Subcutaneous abdominal adipose tissue (tissue), 5 donors: ENCODE data around the gene GSTA4.

ENCODE experiments used
- H3K27ac ChIP-seq: one replicate; pipeline ENCODE4 v1.7.0; 2013; ENCODE audit warnings: low read depth, mild to moderate bottlenecking, inconsistent platforms, low read length, moderate library complexity
- H3K27me3 ChIP-seq, 5 donors: one replicate each; pipeline ENCODE4 v1.7.0; 2013; ENCODE audit warnings: low read length in 5 of 5, inconsistent platforms in 1 of 5; ENCODE audit not compliant: control insufficient read depth in 5 of 5, insufficient read depth in 4 of 5
- H3K36me3 ChIP-seq, 5 donors: one replicate each; pipeline ENCODE4 v1.7.0; 2013; ENCODE audit warnings: low read length in 5 of 5; ENCODE audit not compliant: control insufficient read depth in 5 of 5, insufficient read depth in 5 of 5
- H3K4me1 ChIP-seq, 5 donors: one replicate each; pipeline ENCODE4 v1.7.0; 2013; ENCODE audit warnings: low read length in 5 of 5, mild to moderate bottlenecking in 3 of 5, moderate library complexity in 1 of 5; ENCODE audit not compliant: control insufficient read depth in 5 of 5, insufficient read depth in 5 of 5
- H3K4me3 ChIP-seq, 5 donors: one replicate each; pipeline ENCODE4 v1.7.0; 2013; ENCODE audit warnings: low read length in 5 of 5, low read depth in 1 of 5
- H3K9ac ChIP-seq, 5 donors: one replicate each; pipeline ENCODE4 v1.7.0; 2013; ENCODE audit warnings: low read length in 5 of 5, mild to moderate bottlenecking in 4 of 5, moderate library complexity in 3 of 5
- H3K9me3 ChIP-seq, 5 donors: one replicate each; pipeline ENCODE4 v1.7.0; 2013; ENCODE audit warnings: low read length in 5 of 5; ENCODE audit not compliant: control insufficient read depth in 5 of 5
- donor health status: healthy.
- donor health status: healthy.
- donor health status: healthy.
- donor health status: healthy.
- donor health status: healthy.

GSTA4 gene

GRCh38 chr6:52982680-52983079, 12.4 kb downstream of the GSTA4 start:
- Histone ChIP-seq H3K27me3 (no peaks in the 10 kb centered on the region), H3K36me3 (peaks cover 32 to 46% (median 36%) of the 10 kb centered on the region in 5 donors)

DNA sequence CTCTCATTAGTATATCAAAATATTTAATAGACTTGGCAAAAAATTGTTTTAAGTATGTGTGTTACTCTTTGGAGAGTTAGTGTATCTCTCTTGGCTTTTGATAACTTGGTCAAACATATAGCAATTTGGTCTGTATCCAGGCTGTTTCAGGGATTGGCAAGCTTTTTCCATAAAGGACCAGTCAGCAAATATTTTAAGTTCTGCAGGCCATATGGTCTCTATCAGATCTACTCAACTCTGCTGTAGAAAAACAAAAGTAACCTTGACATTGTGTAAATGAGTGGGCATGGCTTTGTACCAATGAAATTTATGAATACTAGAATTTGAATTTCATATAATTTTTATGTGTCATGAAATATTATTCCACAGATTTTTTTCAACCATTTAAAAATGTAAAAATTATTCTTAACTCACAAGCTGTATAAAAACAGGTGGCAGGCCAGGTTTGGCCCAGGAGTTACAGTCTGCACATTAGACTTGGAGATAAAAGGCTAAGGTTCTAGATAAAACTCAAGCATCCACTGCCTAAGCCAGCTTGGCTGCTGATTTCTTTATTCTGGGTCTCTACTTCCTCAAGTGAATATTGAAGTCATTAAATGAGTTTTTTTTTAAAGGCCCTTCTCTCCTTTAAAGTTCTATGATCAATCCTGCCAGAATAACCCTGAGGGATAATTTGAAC, 13.7 kb downstream of the GSTA4 start:
- no peak overlapping the region for H3K4me3 ChIP-seq
- peaks cover 32 to 41% (median 34%) of the 10 kb centered on the region in 5 donors for H3K36me3 ChIP-seq
- H3K4me1 ChIP-seq, result peaks cover 0 to 2% (median 0%) of the 10 kb centered on the region in 5 donors
- H3K27me3 ChIP-seq, result no peaks in the 10 kb centered on the region
- no peak overlapping the region for H3K27ac ChIP-seq
- H3K9ac ChIP-seq, result no peak overlapping the region
- no peaks in the 10 kb centered on the region for H3K9me3 ChIP-seq

More at GRCh38 chr6:52982680-52983079, 12.4 kb downstream of the GSTA4 start:
- Histone ChIP-seq H3K4me1 (no peaks in the 10 kb centered on the region), H3K4me3 (no peak overlapping the region), H3K9me3 (no peaks in the 10 kb centered on the region), H3K27ac (no peak overlapping the region), H3K9ac (no peak overlapping the region)

GRCh38 chr6:52976591-52977035, 18.5 kb downstream of the GSTA4 start:
- no peak overlapping the region for H3K4me3 ChIP-seq
- no peaks in the 10 kb centered on the region for H3K27me3 ChIP-seq
- no peaks in the 10 kb centered on the region for H3K9me3 ChIP-seq
- H3K27ac ChIP-seq, result no peak overlapping the region
- peaks cover 0 to 2% (median 0%) of the 10 kb centered on the region in 5 donors for H3K4me1 ChIP-seq
- no peak overlapping the region for H3K9ac ChIP-seq
- peaks cover 0 to 7% (median 4%) of the 10 kb centered on the region in 5 donors for H3K36me3 ChIP-seq

GRCh38 chr6:52976149-52976548, 18.9 kb downstream of the GSTA4 start:
- Histone ChIP-seq H3K27ac (no peak overlapping the region), H3K4me3 (no peak overlapping the region)

DNA sequence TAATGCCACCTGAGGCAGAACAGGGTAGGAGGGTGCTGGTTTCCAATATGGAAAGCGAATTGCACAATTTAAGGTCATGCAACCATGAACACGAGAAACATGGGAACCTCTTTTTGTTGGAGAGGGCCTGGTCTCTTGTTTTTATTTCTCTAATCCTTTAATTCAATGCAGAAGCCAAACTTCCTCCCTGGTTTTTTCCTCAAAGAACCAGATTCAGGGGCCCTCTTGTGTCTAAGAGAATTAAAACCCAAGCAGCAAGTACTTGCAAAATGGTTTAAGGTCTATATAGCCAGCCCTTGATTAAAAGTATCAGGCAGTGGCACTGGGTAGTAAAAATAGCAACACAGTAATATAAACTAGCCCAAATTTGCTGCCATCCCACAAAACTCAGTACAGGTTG, 19.5 kb downstream of the GSTA4 start:
- H3K27me3 ChIP-seq, result no peaks in the 10 kb centered on the region
- no peaks in the 10 kb centered on the region for H3K9me3 ChIP-seq
- H3K36me3 ChIP-seq, result peaks cover 0 to 6% (median 3%) of the 10 kb centered on the region in 5 donors
- peaks cover 0 to 2% (median 0%) of the 10 kb centered on the region in 5 donors for H3K4me1 ChIP-seq
- H3K27ac ChIP-seq, result no peak overlapping the region
- H3K4me3 ChIP-seq, result no peak overlapping the region
- no peak overlapping the region for H3K9ac ChIP-seq

More at GRCh38 chr6:52976149-52976548, 18.9 kb downstream of the GSTA4 start:
- H3K36me3 ChIP-seq, result peaks cover 0 to 6% (median 4%) of the 10 kb centered on the region in 5 donors
- H3K27me3 ChIP-seq, result no peaks in the 10 kb centered on the region
- H3K9me3 ChIP-seq, result no peaks in the 10 kb centered on the region
- H3K4me1 ChIP-seq, result peaks cover 0 to 2% (median 0%) of the 10 kb centered on the region in 5 donors
- H3K9ac ChIP-seq, result no peak overlapping the region

- Histone ChIP-seq H3K9me3 (no peaks in the 10 kb centered on the region), H3K27me3 (no peaks in the 10 kb centered on the region), H3K4me3 (no peak overlapping the region), H3K27ac (no peak overlapping the region), H3K36me3 (peaks cover 0 to 2% (median 1%) of the 10 kb centered on the region in 5 donors), H3K4me1 (peaks cover 0 to 2% (median 0%) of the 10 kb centered on the region in 5 donors), H3K9ac (no peak overlapping the region)
Measured at GRCh38 chr6:52972989-52973388, 22.1 kb downstream of the GSTA4 start.

- H3K27ac ChIP-seq, result no peak overlapping the region
- no peak overlapping the region for H3K9ac ChIP-seq
- peaks cover 0 to 3% (median 0%) of the 10 kb centered on the region in 5 donors for H3K27me3 ChIP-seq
- H3K4me3 ChIP-seq, result no peak overlapping the region
- no peaks in the 10 kb centered on the region for H3K9me3 ChIP-seq
- no peaks in the 10 kb centered on the region for H3K36me3 ChIP-seq
- no peaks in the 10 kb centered on the region for H3K4me1 ChIP-seq
Measured at GRCh38 chr6:52969359-52969758, 25.7 kb downstream of the GSTA4 start.

DNA sequence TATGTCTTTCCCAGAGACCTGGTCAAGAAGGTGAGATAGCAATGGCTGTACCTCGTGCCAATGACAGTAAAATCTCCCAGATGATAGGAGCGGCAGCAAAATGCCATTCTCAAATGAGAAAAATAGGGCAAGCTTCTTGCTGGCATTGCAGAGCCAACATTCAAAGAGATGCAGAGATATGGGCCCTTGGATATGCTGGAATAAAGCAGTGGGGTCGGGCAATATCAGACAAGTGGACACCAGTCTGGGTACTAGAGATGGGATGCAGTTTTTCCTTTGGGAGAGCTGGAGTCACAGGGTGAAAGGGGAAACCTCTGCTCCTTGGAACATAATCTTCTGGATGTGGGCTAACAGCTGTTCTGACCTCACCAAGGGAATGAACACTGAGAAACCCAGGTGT, 29.0 kb downstream of the GSTA4 start:
- Histone ChIP-seq H3K9ac (no peak overlapping the region), H3K27me3 (peaks cover 0 to 3% (median 0%) of the 10 kb centered on the region in 5 donors), H3K27ac (no peak overlapping the region), H3K4me3 (no peak overlapping the region), H3K9me3 (peaks cover 0 to 5% (median 0%) of the 10 kb centered on the region in 5 donors), H3K36me3 (no peaks in the 10 kb centered on the region), H3K4me1 (no peaks in the 10 kb centered on the region)

GRCh38 chr6:52965380-52965779, 29.7 kb downstream of the GSTA4 start:
- H3K27ac ChIP-seq, result no peak overlapping the region
- peaks cover 0 to 3% (median 0%) of the 10 kb centered on the region in 5 donors for H3K27me3 ChIP-seq
- no peak overlapping the region for H3K4me3 ChIP-seq

GRCh38 chr6:52964318-52964717, 30.8 kb downstream of the GSTA4 start:
- Histone ChIP-seq H3K9me3 (peaks cover 0 to 5% (median 0%) of the 10 kb centered on the region in 5 donors), H3K36me3 (no peaks in the 10 kb centered on the region), H3K27ac (no peak overlapping the region), H3K4me3 (no peak overlapping the region), H3K9ac (no peak overlapping the region), H3K27me3 (peaks cover 0 to 3% (median 0%) of the 10 kb centered on the region in 5 donors), H3K4me1 (no peaks in the 10 kb centered on the region)

More at GRCh38 chr6:52965380-52965779, 29.7 kb downstream of the GSTA4 start:
- peaks cover 0 to 5% (median 0%) of the 10 kb centered on the region in 5 donors for H3K9me3 ChIP-seq
- no peaks in the 10 kb centered on the region for H3K4me1 ChIP-seq
- H3K9ac ChIP-seq, result no peak overlapping the region
- no peaks in the 10 kb centered on the region for H3K36me3 ChIP-seq
